ENCODE data around the gene RAB11FIP4. TPM values are rescaled to one million over a fixed set of nuclear protein-coding genes. Genes with fewer than 3 reads are reported as not detected.

The RAB11FIP4 gene
- total and polyA plus RNA-seq, 2 experiments from 2014 or later, result 8.8 to 23.4 TPM

DNA sequence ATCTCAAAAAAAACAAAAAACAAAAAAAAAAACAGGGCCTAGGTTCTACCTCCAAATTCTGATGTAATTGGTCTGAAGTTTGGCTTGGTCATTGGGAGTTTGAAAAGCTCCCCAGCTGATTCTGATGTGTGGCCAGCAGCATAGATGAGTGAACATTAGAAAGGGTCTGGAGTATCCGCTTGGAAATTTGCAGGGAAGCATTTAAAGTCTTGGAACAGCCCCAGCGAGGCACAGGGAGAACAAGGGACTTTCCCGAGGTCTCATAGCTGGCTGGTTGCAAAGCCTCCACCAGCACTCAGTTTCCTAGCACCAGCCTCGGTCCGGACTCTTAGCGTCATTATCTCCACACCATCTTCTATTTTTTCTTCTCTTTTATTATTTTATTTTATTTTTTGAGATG, 70.8 kb downstream of the RAB11FIP4 start:
- Histone ChIP-seq H3K4me1 (ENCODE audit: low read depth) (peaks cover 15% of the 10 kb centered on the region), H3K4me3 (no peak overlapping the region), H3K36me3 (no peaks in the 10 kb centered on the region), H3K9me3 (ENCODE audit: low read depth) (no peaks in the 10 kb centered on the region), H3K27ac (no peak overlapping the region), H3K27me3 (no peaks in the 10 kb centered on the region)
- no peak for DNase-seq (ENCODE audit: low read depth in 1 of 2, low spot score in 1 of 2)
- TF ChIP-seq, protein P1, sequence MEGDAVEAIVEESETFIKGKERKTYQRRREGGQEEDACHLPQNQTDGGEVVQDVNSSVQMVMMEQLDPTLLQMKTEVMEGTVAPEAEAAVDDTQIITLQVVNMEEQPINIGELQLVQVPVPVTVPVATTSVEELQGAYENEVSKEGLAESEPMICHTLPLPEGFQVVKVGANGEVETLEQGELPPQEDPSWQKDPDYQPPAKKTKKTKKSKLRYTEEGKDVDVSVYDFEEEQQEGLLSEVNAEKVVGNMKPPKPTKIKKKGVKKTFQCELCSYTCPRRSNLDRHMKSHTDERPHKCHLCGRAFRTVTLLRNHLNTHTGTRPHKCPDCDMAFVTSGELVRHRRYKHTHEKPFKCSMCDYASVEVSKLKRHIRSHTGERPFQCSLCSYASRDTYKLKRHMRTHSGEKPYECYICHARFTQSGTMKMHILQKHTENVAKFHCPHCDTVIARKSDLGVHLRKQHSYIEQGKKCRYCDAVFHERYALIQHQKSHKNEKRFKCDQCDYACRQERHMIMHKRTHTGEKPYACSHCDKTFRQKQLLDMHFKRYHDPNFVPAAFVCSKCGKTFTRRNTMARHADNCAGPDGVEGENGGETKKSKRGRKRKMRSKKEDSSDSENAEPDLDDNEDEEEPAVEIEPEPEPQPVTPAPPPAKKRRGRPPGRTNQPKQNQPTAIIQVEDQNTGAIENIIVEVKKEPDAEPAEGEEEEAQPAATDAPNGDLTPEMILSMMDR (IDR thresholded peaks at IDR 0.05; ENCODE audit: low read depth, low read length), result no peak

DNA sequence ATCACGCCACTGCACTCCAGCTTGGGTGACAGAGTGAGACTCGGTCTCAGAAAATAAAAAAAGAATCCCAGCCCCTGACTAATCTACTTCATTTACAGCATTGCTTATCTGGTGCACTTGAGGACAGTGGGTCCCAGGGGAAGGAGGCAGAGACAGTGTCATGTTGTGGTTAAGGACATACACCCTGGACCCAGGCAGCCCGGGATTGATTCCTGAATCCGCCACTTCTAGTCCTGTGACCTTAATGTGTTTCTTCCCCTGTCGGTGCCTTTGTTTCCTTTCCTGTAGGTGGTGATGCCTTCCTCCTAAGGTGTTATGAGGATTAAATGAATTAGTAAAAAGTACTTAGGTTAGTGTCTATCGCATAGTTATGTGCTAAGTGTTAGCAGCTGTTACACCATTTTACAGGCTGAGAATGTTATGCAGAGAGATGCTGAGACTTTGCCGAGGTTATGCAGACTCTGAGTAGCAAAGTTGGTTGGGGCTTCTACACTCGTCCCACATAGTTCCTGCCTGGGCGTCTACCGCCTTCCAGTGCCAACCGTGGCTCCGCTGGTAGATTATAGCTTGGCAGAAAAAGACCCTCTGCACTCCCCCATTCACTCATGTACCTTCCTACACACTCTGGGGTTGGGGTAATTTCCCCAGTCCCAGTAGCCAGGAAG, 74.8 kb downstream of the RAB11FIP4 start:
- Histone ChIP-seq H3K27me3 (no peaks in the 10 kb centered on the region), H3K9me3 (ENCODE audit: low read depth) (no peaks in the 10 kb centered on the region), H3K4me3 (no peak overlapping the region), H3K36me3 (no peaks in the 10 kb centered on the region), H3K4me1 (ENCODE audit: low read depth) (peaks cover 18% of the 10 kb centered on the region), H3K27ac (peak overlapping the region; percentile 21)
- DNase-seq (ENCODE audit: low read depth in 1 of 2, low spot score in 1 of 2), result peak in 1 of 2 donors; percentile 38
- TF ChIP-seq, protein P1 (IDR thresholded peaks at IDR 0.05; ENCODE audit: low read depth, low read length), result no peak

DNA sequence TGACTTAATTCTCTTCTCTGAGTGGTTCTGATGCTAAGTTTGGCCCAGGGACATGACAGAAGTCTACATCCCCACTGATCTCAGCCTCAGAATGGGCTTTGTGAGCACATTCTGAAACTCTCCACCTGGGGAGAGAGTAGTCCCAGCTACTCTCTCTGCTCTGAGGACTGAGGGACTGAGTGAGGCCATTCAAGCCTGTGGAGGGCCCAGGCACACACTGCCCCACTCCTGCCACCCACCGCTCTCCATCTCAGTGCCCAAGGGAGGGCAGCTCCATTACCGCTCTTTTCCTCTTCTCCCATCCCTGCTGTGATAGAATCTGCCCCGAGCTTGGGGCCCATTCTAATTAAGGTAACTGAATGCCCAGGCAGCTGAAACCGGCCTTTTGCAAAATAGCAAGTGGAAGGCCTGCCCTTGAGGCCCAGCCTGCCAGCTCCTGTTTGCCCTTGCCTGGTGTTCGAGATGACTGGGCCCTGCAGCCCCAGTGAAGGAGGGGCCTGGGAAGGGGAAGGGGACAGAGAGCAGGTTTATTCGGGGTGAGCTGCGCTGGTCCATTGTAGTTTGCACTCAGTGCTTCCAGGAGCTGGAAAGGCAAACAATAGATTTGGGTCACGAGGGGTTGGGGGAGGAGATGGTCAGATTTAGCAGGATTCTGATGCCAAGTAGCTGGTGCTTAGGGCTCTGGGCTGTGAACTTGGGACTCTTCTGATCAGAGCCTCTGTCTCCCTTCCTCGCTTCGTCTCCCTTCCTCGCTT, 76.2 kb downstream of the RAB11FIP4 start:
- no peaks in the 10 kb centered on the region for H3K27me3 ChIP-seq
- H3K27ac ChIP-seq, result peak overlapping the region; percentile 71
- no peaks in the 10 kb centered on the region for H3K9me3 ChIP-seq (ENCODE audit: low read depth)
- peaks cover 18% of the 10 kb centered on the region for H3K4me1 ChIP-seq (ENCODE audit: low read depth)
- H3K4me3 ChIP-seq, result no peak overlapping the region
- peak in 1 of 2 donors; percentile 25 for DNase-seq (ENCODE audit: low read depth in 1 of 2, low spot score in 1 of 2)
- TF ChIP-seq, protein P1 (IDR thresholded peaks at IDR 0.05; ENCODE audit: low read depth, low read length), result no peak
- no peaks in the 10 kb centered on the region for H3K36me3 ChIP-seq

DNA sequence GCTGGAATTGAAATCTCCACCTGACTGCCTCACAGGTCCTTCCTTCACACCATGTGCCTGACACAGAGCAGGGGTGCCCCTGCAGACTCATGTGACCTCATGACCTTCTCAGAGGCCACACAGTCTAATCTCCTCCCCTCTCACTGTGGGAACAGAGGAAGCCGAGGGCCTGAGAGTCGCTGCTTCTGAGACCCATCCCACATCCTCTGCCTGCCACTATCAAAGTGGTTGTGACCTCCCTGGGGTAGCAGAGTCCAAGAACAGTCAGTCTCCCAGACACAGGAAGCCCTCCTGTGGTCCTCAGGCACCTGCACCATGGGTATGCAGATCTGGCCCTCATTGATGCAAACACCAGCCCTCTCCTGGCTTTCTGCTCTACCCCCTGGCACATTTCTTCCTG, 78.5 kb downstream of the RAB11FIP4 start:
- no peaks in the 10 kb centered on the region for H3K9me3 ChIP-seq (ENCODE audit: low read depth)
- peaks cover 18% of the 10 kb centered on the region for H3K4me1 ChIP-seq (ENCODE audit: low read depth)
- TF ChIP-seq, protein P1 (IDR thresholded peaks at IDR 0.05; ENCODE audit: low read depth, low read length), result no peak
- no peaks in the 10 kb centered on the region for H3K27me3 ChIP-seq
- no peak overlapping the region for H3K27ac ChIP-seq
- H3K36me3 ChIP-seq, result no peaks in the 10 kb centered on the region
- peak in 1 of 2 donors; percentile 28 for DNase-seq (ENCODE audit: low read depth in 1 of 2, low spot score in 1 of 2)
- no peak overlapping the region for H3K4me3 ChIP-seq

DNA sequence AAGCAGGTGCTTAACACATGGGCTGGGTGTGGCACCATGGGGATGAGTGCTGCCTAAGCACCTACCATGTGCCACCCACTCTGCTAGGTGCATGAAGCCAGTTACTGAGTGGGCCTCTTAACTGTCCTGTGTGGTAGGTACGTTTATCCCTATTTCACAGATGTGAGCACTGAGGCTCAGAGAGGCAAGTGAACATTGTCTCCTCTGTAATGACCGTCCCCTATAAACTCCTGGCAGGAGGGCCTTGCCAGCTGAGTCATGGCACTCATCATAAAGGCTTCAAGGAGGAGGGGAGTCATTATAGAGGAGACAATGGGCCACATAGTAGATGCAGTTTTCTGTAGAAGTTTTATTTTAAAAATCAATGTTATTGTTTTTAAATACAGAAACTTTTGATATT, 79.1 kb downstream of the RAB11FIP4 start:
- no peak for DNase-seq (ENCODE audit: low read depth in 1 of 2, low spot score in 1 of 2)
- Histone ChIP-seq H3K27me3 (no peaks in the 10 kb centered on the region), H3K4me3 (no peak overlapping the region), H3K27ac (no peak overlapping the region), H3K36me3 (no peaks in the 10 kb centered on the region), H3K9me3 (ENCODE audit: low read depth) (no peaks in the 10 kb centered on the region), H3K4me1 (ENCODE audit: low read depth) (peaks cover 18% of the 10 kb centered on the region)
- TF ChIP-seq, protein P1 (IDR thresholded peaks at IDR 0.05; ENCODE audit: low read depth, low read length), result no peak

Measured in cardiac muscle cell (in vitro differentiated cells and primary cell).